C4-2B (cell line): ENCODE results near the gene KCNJ9.

ENCODE experiments used
- ZFX ChIP-seq: fragments of 450-650 bp; IDR thresholded peaks from 2 replicates; pipeline ENCODE4 v1.6.1; 2017
- TF ChIP-seq, protein P1 (sequence below): fragments of 450-650 bp; conservative IDR thresholded peaks from 2 replicates; pipeline ENCODE4 v1.5.1; 2017; ENCODE audit warnings: mild to moderate bottlenecking

DNA sequence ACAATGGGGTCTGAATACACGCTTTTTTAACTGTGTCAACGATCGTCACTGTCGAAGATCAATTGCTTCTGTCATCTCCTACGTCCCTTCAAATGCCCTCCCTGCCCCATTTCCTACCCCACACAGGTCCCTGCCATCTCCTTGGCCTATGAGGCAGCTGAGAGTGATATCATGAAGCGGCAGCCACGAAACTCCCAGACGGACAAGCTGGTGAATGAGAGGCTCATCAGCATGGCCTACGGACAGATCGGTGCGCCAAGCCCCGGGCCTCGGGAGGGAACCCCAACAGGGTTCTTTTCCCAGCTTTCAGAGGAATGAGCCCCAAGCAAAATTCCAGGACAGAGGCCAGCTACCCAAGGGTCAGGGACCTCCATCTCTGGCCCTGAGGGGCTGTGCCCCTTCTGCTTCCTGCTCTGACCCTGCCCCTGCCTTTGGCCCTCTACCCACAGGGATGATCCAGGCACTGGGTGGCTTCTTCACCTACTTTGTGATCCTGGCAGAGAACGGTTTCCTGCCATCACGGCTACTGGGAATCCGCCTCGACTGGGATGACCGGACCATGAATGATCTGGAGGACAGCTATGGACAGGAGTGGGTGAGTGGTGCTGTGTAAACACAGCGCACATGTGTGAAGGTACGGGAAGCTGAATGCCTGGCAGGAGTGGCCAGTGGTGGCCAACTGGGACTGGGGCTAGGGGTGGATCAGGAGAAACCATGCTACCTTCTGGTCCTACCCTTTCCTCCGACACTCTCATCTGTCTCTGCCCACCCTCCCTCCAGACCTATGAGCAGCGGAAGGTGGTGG is 55.0 kb downstream of the KCNJ9 start:
- TF ChIP-seq, protein P1, sequence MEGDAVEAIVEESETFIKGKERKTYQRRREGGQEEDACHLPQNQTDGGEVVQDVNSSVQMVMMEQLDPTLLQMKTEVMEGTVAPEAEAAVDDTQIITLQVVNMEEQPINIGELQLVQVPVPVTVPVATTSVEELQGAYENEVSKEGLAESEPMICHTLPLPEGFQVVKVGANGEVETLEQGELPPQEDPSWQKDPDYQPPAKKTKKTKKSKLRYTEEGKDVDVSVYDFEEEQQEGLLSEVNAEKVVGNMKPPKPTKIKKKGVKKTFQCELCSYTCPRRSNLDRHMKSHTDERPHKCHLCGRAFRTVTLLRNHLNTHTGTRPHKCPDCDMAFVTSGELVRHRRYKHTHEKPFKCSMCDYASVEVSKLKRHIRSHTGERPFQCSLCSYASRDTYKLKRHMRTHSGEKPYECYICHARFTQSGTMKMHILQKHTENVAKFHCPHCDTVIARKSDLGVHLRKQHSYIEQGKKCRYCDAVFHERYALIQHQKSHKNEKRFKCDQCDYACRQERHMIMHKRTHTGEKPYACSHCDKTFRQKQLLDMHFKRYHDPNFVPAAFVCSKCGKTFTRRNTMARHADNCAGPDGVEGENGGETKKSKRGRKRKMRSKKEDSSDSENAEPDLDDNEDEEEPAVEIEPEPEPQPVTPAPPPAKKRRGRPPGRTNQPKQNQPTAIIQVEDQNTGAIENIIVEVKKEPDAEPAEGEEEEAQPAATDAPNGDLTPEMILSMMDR: no peak
- no peak for TF ChIP-seq ZFX
